ENCODE data around the gene PHACTR1.
"Not testable (repeated sequence)": the region's sequence is repeated elsewhere in the genome, so short reads cannot be mapped to it uniquely, and the experiment has no call there.

Gene PHACTR1

DNA sequence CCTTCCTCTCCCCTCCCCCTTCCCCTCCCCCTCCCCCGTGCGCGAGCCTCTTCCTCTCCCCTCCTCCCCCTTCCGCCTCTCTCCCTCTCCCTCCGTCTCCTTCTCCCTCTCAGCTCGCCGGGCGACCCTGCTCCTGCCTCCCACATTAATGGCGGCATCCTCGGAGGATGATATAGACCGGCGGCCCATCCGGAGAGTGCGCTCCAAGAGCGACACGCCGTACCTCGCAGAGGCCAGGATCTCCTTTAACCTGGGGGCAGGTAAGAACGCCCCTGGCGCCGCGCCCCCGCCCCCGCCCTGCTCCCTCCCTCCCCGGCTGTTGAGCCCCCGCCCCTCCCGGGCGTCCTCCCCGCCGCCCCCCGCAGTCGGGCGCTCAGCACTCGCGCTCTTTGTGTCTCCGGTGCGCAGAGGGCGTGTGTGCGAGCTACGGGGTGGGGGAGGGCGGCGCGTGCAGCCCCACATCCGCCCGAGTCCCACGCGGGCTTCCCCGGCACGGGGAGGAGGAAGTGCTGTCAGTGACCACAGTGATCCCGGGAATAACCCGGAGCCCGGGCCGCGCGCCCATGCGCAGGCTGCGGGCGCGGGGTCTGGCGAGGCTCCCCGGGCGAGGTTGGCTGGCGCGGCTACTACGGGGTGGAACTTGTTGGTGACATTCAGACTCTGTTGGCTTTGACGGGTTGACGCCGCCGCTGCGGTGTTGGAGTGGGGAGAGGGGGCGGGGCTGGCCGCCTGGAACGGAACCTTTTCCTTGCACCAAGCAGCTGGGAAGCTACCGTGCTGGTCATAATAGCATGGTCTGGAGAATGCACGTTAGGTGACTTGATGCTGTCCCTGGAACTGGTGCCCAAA is 33.2 kb downstream of the PHACTR1 start:
- DNase-seq, result no peak

DNA sequence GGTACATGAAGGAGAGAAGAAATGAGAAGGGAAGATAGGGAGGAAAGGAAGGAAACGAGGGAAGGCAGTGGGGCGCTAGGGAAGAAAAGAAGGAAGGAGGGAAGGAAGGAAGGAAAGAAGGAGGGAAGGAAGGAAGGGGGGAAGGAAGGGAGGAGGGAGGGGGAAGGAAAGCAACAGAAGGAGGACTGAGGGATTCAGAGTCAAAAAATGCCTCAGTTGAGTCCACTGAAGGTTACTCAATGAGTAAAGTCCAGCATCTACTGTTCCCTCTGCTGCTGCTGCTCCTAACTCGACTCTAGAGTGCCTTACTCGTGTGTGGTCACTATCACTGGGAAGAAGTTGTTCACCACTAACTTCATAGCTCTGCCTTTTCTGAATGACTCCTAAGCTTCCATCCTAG is 33.8 kb downstream of the PHACTR1 start:
- no peak for DNase-seq

DNA sequence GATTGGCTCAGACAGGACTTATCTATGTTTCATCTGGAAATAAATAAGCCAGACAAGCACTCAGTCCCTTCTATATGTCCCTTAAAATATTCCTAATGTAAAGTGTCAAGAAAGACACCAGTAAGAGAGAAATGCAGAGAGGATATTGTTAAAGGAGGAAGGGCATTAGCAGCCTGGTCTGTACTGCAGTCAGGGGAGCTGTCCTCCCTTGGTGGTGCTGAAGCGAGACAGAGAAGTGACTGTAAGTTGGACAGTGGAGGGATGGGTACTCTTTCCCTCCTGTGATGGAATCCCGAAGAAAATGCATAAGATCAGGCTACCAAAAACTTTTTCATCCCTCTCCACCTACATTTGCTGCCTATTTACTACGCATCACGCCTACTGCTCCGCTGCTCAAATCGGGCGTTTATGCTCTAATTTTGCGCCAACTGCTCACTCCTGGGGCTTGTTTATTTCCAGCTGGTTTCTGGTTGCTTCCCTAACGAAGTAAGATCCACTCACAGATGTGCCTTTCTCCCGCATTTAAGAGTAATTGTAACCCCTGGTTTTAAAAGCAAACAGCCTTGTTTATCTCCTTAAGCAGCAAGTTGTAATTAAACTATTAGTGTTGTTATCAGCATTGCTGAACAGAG is 35.2 kb downstream of the PHACTR1 start:
- DNase-seq, result peak; percentile 29

GRCh38 chr6:12753036-12753435 is 36.5 kb downstream of the PHACTR1 start:
- DNase-seq, result no peak

- no peak for DNase-seq
These were observed 43.7 kb downstream of the PHACTR1 start for GRCh38 chr6:12760226-12760625.

DNA sequence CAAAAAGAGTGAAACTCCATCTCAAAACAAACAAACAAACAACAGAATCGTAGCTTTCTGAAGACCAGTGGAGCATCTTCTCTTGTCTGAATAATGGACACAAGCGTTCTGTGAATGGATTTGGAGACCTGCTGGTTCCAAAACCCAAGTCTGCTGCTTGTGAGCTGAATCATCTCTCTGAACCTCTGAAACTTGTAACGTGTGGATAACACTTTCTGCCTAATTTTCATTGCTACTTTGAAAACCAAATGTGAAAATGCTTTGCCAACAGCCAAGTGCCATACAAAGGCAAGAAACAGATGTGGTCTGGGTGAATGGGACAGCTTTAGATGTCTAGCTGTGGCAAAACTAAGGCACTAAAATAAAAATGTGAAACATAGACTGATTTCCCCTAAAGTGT is 44.3 kb downstream of the PHACTR1 start:
- DNase-seq, result no peak

DNA sequence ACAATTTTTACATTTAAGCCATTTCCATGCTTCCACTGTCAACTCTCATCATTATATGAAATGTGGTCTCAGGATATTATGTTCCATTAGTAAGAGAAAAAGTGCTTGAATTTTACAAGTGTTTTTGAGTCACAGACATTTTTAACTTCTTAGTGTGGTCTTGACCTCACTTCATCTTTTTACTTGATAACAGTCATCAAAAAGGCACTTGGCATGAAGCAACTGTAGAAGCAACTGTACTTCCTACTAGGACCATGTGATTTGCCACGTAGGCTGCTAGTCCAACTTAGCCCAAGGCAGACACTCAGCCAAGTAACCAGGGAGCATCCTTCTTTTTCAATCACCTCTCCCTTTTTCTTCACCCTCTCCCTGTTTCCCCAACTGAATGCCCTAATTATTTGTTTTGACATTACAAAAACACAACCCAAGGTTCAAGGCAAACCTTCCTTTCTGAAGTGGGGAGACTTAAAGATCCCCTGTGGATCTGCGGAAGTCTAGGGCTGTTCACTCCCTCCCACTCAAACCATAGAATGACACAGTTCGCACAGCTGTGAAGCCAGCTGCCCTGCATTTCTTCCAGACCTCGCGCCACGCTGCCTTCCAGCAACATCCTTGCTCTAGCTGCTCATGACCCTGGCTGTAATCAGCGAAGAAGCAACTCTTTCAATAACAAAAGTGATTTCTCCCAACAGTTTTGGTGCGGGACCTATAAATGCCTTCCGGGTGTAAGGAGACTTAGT is 45.0 kb downstream of the PHACTR1 start:
- DNase-seq, result no peak

GRCh38 chr6:12762731-12763434 is 46.3 kb downstream of the PHACTR1 start:
- not testable (repeated sequence) for DNase-seq

- no peak for DNase-seq
These were observed 49.8 kb downstream of the PHACTR1 start for GRCh38 chr6:12766365-12766764.

GRCh38 chr6:12767016-12767415 is 50.4 kb downstream of the PHACTR1 start:
- DNase-seq, result no peak

GRCh38 chr6:12769556-12770256 is 53.1 kb downstream of the PHACTR1 start:
- no peak for DNase-seq

DNA sequence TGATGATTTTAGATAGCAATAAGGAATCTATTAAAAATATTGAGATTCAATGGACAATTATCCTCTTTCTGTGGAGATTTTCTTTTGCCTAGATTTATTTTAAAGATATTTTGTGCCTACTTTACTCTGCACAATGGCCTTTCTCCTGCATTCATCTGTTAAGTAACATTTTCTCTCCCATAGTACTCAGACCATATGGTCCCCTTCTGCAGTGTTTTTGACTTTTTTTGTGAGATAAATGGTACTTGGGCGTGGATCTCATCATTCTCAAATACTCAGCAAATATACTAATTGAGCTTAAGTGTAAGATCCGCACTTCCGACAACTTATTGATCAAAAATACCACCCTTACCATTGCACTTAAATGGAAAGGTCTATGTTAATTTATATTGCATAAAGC is 55.8 kb downstream of the PHACTR1 start:
- DNase-seq, result no peak

- DNase-seq, result no peak
These were observed 59.7 kb downstream of the PHACTR1 start for GRCh38 chr6:12776291-12776690.

- no peak for DNase-seq
These were observed 63.2 kb downstream of the PHACTR1 start for GRCh38 chr6:12779772-12780171.

DNA sequence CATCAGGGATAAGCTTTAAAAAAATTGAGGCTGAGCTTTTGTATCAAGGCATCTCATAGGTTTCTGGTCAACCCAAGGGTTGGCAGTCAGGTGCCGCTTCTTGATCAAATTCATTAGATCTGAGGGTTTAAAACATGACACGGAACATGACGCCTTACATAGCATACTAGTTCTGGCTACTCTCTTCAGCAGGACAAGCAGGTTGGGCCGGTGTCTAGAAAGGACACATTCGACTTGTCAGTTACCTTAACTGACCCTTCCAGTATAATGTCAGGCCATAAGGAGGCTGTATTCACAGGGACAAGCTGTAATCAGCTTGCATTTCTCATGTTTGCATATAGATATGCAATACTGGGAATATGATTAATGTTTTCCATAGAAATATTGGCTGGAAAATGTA is 65.6 kb downstream of the PHACTR1 start:
- no peak for DNase-seq

DNA sequence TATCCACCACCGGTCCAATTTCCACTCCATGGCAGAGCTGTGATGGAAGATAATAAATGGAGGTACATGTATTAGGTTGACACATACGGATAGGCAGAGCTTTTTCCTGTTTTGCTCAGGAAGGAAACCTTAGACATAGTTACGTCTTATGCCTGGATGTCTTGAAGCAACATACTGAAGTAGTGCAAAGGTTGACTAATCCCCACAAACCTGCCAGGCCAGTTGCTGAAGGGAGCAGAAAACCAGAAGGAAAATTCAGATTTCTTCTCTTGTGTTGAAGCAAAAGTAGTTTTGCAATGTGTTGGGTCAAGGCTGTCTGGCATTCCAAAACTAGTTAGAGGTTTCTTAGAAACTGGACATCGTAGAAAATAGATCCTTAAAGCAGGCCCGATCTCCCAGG is 68.7 kb downstream of the PHACTR1 start:
- DNase-seq, result no peak

DNA sequence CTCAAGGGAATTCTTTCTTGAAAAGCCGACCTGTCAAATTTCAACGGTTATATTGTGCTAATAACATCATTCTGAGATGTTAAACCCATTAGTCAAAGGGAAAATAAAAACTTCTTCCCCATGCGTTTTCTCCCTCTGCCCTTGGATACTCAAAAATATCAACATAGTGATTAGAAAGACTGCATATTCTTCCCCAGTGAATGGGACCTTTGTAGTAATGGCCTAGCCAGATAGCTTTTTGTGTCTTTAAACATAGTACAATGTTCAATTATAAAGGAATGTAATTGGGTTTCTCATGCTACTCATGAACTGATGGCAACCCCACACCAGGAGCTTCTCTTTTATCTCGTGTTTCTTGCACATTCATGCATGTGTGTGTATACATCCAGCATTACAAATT is 69.4 kb downstream of the PHACTR1 start:
- no peak for DNase-seq

DNA sequence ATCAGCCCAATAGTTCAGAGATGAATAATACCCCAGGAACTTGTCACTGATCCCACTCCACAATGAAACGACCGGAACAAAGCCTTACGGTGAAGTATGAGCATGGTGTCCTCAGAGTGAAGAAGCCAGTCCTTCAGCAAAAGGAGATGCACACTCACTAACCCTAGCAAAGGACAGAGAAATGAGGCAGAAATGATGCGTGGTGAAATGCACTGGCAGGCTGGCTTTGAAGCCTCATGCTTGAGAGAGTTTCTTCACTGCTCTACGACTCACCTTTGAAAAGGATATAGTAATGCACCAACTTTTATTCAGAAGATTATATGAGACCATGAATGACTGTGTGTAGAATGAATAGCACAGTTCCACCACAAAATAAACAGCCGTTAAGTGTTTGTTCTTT is 74.8 kb downstream of the PHACTR1 start:
- DNase-seq, result no peak

DNA sequence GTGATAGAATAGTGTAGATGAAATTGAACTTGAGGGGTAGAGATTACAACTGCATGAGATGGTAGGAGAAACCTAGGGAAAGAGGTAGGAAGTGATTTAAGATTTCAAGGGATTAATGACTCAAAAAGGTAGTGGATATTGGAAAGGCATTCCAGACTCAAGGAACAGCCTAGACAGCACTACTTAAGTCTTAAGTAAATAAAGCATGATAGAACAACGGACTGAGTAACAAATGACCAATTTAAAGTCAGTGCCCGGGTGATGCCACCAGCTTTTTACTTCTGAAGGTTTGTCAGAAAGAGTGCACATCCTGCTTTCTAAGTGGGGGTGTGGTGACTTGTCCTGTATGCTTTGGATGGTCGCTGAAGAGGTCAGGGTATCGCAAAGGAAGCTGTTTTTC is 81.8 kb downstream of the PHACTR1 start:
- DNase-seq, result no peak

- no peak for DNase-seq
These were observed 83.6 kb downstream of the PHACTR1 start for GRCh38 chr6:12800120-12800519.

DNA sequence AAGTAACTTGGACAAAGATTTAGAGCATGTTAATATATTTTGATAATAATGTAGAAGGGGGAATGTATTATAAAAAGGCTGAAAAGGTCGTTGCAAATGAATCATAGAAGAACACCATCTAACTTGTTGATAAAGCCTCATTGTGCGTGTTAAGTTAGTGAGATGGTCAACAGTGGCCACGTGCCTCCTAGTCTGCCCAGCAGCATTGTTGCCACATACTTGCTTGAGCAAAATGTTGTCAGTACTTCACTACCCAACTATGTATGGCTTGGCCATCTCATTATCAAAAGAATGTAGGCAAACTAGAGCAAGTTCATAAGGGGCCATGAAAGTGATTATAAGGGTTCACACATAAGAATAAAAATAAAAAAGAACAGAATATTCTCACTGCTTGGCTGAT is 84.6 kb downstream of the PHACTR1 start:
- DNase-seq, result no peak

DNA sequence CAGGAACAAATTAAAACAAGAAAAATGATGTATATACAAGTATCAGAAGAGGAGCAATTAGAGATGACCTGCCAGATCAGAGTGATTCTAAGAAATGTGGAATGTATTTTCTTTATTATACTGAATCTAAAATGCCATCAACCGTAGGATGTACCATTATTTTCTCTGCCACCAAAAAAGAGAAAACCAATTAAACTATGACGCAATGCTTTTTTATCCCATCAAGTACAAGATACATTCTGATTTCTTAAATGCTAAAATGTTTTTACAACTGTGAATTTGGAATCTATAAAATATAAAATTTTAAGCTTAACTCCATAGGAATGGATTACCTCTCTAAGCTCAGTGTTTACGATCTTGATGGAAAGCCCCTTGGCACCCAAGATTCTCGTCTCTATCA is 85.9 kb downstream of the PHACTR1 start:
- DNase-seq, result no peak

DNA sequence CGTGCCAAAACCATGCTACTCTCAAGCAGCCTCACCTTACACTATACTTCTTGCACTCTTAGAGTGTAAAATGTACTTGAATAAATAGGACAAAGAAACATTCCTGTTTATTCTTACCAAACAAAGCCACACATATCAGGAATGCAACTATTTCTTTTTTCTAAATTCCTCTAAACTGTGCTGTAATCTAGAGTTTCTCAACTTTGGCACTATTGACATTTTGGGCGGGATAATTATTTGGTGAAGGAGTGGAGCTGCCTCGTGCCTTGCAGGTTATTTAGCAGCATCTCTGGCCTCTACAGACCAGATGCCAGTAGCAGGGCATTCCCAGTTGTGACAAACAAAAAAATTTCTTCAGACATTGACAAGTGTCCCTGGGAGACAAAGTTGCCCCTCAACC is 86.9 kb downstream of the PHACTR1 start:
- no peak for DNase-seq

Measured in stimulated activated CD4-positive, alpha-beta T cell treated with anti-CD3 and anti-CD28 coated beads, Interleukin-4, amount 100 ng/mL, for 1 hour (primary cell).